Testis (tissue), 2 donors: ENCODE data around the gene ARID3A.

ENCODE experiments used
- POLR2A ChIP-seq: fragments of 450-650 bp; IDR thresholded peaks from one replicate; pipeline ENCODE4 v1.6.1; 2017; ENCODE audit warnings: antibody characterized with exemption, mild to moderate bottlenecking, moderate library complexity
- TF ChIP-seq, protein P1 (sequence below), 3 experiments: fragments of 450-650 bp in 2 of 3; fragments of 200-600 bp in 1 of 3; sonication (generic) in 1 of 3; IDR thresholded peaks; one replicate each; pipeline ENCODE4 v1.5.1; 2016 to 2019; ENCODE audit warnings: antibody characterized with exemption in 3 of 3, mild to moderate bottlenecking in 2 of 3, moderate library complexity in 1 of 3

DNA sequence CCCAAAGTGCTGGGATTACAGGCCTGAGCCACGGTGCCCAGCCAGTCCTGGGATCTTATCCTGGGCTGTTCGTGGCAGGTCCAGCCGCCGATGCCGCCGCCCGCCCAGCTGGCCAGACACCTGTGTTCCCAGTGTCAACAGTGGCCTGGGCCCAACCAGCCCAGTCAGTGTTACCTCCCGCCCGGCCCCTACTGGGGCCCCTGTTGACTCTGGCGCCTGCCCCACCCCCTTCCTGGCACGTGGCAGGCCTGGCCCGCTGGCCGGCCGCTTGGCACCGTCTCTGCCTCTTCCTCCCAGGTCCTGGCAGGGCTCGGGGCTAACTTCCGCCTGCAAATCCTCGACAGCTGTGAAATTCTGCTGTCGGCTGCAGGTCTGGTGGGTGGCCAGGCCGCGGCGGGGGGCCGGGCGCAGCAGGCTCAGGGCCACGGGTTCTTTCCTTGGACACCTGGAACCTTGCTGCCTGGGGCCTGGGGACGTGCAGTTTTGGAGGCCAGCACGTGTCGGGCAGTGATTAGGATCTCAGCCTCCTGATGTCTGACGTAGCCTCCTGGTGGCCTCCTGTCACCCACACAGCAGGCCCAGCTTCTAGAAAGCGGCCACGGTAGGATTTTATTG, 9.1 kb downstream of the ARID3A start:
- TF ChIP-seq, protein P1, sequence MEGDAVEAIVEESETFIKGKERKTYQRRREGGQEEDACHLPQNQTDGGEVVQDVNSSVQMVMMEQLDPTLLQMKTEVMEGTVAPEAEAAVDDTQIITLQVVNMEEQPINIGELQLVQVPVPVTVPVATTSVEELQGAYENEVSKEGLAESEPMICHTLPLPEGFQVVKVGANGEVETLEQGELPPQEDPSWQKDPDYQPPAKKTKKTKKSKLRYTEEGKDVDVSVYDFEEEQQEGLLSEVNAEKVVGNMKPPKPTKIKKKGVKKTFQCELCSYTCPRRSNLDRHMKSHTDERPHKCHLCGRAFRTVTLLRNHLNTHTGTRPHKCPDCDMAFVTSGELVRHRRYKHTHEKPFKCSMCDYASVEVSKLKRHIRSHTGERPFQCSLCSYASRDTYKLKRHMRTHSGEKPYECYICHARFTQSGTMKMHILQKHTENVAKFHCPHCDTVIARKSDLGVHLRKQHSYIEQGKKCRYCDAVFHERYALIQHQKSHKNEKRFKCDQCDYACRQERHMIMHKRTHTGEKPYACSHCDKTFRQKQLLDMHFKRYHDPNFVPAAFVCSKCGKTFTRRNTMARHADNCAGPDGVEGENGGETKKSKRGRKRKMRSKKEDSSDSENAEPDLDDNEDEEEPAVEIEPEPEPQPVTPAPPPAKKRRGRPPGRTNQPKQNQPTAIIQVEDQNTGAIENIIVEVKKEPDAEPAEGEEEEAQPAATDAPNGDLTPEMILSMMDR (IDR thresholded peaks at IDR 0.05) = no peak
- no peak for TF ChIP-seq POLR2A
